SJCRH30 (cell line): ENCODE measurements around the gene RRP36. TPM values are rescaled to one million over a fixed set of nuclear protein-coding genes. Genes with fewer than 3 reads are reported as not detected.

Source experiments
- DNase-seq, 2 experiments: peaks; one replicate each; pipeline ENCODE4 v3.0.0-alpha.2; 2015 to 2020
- H3K27ac ChIP-seq: fragments of 250-450 bp; sonication (Bioruptor Pico); 2 replicates; pipeline ENCODE4 v1.5.1; 2020; ENCODE audit warnings: mild to moderate bottlenecking, moderate library complexity
- H3K27me3 ChIP-seq: fragments of 250-450 bp; sonication (Bioruptor Pico); 2 replicates; pipeline ENCODE4 v1.5.1; 2020; ENCODE audit warnings: mild to moderate bottlenecking, moderate library complexity
- H3K36me3 ChIP-seq: fragments of 250-450 bp; sonication (Bioruptor Pico); 2 replicates; pipeline ENCODE4 v1.5.1; 2020; ENCODE audit warnings: mild to moderate bottlenecking, moderate library complexity
- H3K4me1 ChIP-seq: fragments of 250-450 bp; sonication (Bioruptor Pico); 2 replicates; pipeline ENCODE4 v1.5.1; 2020; ENCODE audit warnings: mild to moderate bottlenecking, moderate library complexity
- H3K4me3 ChIP-seq: fragments of 250-450 bp; sonication (Bioruptor Pico); 2 replicates; pipeline ENCODE4 v1.5.1; 2020; ENCODE audit warnings: mild to moderate bottlenecking, moderate library complexity
- H3K9me3 ChIP-seq: fragments of 250-450 bp; sonication (Bioruptor Pico); replicated peaks from 2 replicates; pipeline ENCODE4 v1.5.1; 2020; ENCODE audit warnings: mild to moderate bottlenecking, moderate library complexity
- total RNA-seq: library from RNA; depleted of rRNA; stranded (reverse); fragments of >200 nt; shearing (Covaris generic); gene quantifications from 2 replicates; pipeline ENCODE4 v1.2.3, GENCODE V29; 2014

The RRP36 gene
- total RNA-seq, 1 experiment from 2014 or later, result 95.4 TPM

DNA sequence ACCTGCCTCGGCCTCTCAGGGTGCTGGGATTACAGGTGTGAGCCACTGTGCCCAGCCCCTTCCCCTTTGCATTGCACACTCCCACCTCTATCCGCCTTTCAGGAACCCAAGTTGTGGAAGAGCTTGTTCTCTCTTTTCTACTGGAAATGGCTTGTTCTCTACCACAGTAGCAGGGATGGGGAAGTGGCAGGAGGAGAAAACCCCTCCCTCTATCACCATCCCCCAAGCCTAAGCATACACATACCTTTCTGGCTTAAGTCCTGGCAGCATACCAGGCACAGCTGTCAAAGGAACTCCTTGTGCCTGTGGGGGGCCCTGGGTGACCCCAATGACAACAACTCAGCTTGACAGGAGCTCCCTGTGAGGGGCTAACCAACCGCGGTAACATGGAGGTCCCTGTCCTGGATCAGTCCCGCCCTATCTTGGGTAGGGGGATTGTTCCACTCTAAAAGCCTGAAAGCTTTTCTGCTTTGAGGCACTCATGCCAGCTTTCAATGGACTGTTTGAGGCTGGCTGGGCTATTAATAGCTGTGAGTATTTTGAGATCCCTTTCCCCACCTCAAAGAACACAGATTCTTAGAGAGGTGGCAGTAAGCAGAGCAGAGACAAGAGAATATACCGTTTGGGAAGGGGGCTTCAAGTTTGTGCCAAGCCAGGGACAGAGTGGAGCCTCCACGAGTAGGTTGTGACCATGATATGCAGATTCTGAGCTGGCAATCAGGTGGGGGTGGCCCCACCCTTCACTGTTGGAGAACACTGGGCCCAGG is 5.1 kb upstream of the RRP36 start:
- H3K36me3 ChIP-seq, result peaks cover 5% of the 10 kb centered on the region
- no peaks in the 10 kb centered on the region for H3K9me3 ChIP-seq
- H3K4me1 ChIP-seq, result peaks cover 9% of the 10 kb centered on the region; the same call in 1 of the 2 replicates
- no peak for DNase-seq
- H3K27me3 ChIP-seq, result no peaks in the 10 kb centered on the region
- H3K27ac ChIP-seq, result no peak overlapping the region
- no peak overlapping the region for H3K4me3 ChIP-seq

DNA sequence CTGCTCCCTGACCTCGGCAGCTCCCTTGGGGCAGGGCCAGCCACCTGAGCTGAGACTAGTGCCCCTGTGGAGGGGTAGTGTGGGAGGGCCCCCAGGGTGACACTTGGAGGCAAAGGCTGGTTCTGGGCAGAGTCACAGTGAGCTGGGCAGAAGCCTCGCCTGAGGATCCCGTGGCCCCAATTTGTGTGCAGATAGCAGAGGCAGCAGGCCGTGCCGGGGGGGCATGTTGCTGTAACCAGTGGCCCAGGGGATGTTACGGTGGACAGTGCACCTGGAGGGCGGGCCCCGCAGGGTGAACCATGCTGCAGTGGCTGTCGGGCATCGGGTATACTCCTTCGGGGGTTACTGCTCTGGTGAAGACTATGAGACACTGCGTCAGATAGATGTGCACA is 4.5 kb upstream of the RRP36 start:
- no peak for DNase-seq
- Histone ChIP-seq H3K4me3 (no peak overlapping the region), H3K4me1 (peaks cover 9% of the 10 kb centered on the region; the same call in 1 of the 2 replicates), H3K36me3 (peaks cover 2% of the 10 kb centered on the region), H3K27ac (no peak overlapping the region), H3K9me3 (no peaks in the 10 kb centered on the region), H3K27me3 (no peaks in the 10 kb centered on the region)

DNA sequence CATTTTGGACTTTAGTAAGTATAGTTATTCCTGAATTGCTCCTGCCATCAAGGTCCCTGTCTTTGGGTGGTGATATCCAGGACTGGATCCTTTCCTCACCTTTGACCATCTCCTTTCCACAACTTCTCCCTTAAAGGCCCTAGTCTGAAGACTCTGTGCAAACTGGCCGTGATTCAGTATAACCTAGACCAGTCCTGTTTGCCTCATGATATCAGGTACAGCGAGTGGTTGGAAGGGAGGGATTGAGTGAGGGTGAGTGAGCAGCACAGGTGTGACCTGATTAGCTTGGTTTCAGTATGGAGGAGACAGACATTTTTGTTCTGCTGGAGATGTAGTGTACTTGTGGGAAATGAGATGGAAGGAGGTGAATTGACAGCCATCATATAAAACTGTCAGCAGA is 2.3 kb upstream of the RRP36 start:
- peak in 1 of 2 experiments; percentile 49 for DNase-seq
- no peaks in the 10 kb centered on the region for H3K27me3 ChIP-seq
- peaks cover 5% of the 10 kb centered on the region for H3K36me3 ChIP-seq
- peaks cover 7% of the 10 kb centered on the region; the same call in 1 of the 2 replicates for H3K4me1 ChIP-seq
- no peak overlapping the region for H3K27ac ChIP-seq
- no peaks in the 10 kb centered on the region for H3K9me3 ChIP-seq
- no peak overlapping the region for H3K4me3 ChIP-seq

DNA sequence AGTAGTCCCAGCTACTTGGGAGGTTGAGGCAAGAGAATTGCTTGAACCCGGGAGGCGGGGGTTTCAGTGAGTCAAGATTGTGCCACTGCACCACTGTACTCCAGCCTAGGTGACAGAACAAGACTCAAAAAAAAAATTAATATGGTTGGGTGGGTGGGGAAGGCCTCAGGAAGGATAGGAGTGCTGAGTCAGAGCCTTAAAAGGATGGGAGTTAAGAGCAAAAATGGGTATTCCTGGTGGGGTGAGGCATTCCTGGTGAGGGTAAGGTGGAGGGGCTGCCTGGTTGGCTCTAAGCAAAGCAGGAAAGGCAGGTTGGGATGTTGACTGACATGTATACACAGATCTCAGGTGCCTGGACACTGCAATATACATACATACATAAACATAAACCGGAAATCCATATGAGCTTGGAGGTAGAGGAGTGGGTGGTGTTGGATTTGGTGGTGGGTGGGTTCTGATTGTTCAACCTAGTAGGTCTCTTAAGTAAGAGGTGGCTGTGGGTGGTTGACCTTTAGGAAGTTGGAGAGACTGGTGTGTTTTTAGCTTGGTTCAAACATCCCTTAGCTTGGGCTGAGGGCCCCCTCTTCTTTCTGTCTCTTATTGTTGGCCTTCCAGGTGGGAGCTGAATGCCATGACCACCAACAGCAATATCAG is 1.2 kb upstream of the RRP36 start:
- Histone ChIP-seq H3K4me1 (0 out of 2 replicates have a peak, but pooled peaks cover 4% of the 10 kb centered on the region), H3K4me3 (no peak overlapping the region), H3K27ac (no peak overlapping the region), H3K9me3 (no peaks in the 10 kb centered on the region), H3K36me3 (peaks cover 15% of the 10 kb centered on the region), H3K27me3 (no peaks in the 10 kb centered on the region)
- no peak for DNase-seq

DNA sequence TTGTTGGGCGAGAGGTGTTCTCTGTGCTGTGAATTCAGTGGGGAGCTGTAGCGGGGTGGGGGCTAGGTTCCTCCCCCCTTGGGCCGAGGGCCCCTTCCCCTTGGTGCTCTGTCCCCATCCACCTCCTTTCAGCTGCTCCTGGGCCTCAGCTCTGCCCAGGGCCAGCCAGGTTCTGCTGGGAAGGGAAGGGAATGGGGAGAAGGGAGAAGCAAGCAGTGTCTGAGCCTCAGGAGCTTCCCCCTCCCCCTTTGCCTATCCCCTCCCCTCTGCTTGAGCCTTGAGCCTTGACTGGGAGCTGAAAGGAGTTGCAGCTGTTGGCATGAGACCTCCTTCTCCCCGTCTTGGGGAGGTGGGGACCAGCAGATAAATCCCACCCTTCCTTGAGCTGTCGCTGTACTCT is 576 bp upstream of the RRP36 start:
- peak overlapping the region; percentile 79 for H3K27ac ChIP-seq
- DNase-seq, result peak; percentile 56 to 64
- H3K9me3 ChIP-seq, result no peaks in the 10 kb centered on the region
- H3K4me3 ChIP-seq, result peak overlapping the region; percentile 92
- H3K4me1 ChIP-seq, result 0 out of 2 replicates have a peak, but pooled peaks cover 4% of the 10 kb centered on the region
- no peaks in the 10 kb centered on the region for H3K27me3 ChIP-seq
- peaks cover 19% of the 10 kb centered on the region for H3K36me3 ChIP-seq

DNA sequence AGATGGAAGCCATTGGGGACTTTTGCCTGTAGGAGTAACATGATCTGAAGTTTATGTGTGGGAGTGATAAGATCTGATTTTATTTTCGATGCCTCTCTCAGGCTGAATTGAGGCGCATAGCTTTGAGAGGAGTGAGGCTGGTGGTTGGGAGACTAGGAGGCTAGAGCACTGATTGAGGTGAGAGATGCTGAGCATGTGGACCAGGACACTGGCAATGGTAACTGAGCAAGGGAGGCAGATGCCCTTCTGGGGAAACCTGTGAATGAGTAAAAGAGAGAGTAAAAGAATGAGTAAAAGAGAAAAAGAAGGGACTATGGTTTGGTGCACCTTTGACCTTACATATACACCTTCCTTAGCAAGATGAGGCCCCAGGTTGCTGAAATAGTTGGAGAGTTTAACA is 3.0 kb downstream of the RRP36 start:
- no peak overlapping the region for H3K27ac ChIP-seq
- H3K27me3 ChIP-seq, result no peaks in the 10 kb centered on the region
- no peak for DNase-seq
- H3K36me3 ChIP-seq, result peaks cover 51% of the 10 kb centered on the region
- H3K9me3 ChIP-seq, result no peaks in the 10 kb centered on the region
- H3K4me3 ChIP-seq, result no peak overlapping the region
- 0 out of 2 replicates have a peak, but pooled peaks cover 2% of the 10 kb centered on the region for H3K4me1 ChIP-seq

DNA sequence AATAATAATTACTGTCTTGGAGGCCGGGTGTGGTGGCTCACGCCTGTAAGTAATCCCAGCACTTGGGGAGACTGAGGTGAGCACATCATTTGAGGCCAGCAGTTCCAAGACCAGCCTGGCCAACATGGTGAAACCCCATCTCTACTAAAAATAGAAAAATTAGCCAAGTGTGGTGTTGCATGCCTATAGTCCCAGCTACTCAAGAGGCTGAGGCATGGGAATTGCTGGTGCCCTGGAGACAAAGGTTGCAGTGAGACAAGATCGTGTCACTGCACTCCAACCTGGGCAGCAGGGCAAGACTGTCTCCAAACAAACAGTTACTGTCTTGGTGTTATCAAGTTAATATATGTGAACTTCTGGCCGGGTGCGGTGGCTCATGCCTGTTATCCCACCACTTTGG is 4.9 kb downstream of the RRP36 start:
- H3K4me1 ChIP-seq, result no peaks in the 10 kb centered on the region
- no peaks in the 10 kb centered on the region for H3K27me3 ChIP-seq
- peaks cover 68% of the 10 kb centered on the region for H3K36me3 ChIP-seq
- H3K9me3 ChIP-seq, result no peaks in the 10 kb centered on the region
- no peak overlapping the region for H3K4me3 ChIP-seq
- no peak for DNase-seq
- H3K27ac ChIP-seq, result no peak overlapping the region

DNA sequence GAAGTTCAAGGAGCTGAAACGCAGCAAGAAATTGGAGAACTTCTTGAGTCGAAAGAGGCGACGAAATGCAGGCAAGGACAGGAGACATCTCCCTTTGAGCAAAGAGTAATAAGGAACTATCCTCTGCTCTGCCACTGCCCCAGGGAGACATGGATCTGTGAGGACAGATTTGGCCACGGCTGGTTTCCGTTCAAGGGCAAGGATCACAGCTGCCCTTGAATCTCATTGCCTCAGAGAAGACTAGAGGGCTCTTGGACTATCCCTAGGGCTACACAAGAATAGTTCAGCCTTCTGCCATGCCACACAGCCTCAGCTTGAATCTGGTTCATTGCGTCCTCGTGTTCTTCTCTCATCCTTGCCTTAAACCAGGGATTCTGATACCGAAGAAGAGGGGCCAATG is 7.7 kb downstream of the RRP36 start:
- Histone ChIP-seq H3K27me3 (no peaks in the 10 kb centered on the region), H3K27ac (no peak overlapping the region), H3K9me3 (no peaks in the 10 kb centered on the region), H3K36me3 (peaks cover 73% of the 10 kb centered on the region), H3K4me3 (no peak overlapping the region), H3K4me1 (no peaks in the 10 kb centered on the region)
- DNase-seq, result no peak

DNA sequence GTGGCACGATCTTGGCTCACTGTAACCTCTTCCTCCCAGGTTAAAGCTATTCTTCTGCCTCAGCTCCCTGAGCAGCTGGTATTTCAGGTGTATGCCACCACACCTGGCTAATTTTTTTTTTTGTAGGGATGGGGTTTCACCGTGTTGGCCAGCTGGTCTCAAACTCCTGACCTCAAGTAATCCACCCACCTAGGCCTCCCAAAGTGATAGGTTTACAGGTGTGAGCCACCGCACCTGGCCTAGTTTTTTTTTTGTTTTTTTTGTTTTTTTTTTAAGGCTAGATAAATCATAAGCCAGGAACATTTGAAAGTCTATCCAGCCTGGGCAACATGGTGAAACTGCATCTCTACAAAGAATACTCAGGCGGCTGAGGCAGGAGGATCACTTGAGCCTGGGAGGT is 10.9 kb downstream of the RRP36 start:
- Histone ChIP-seq H3K27me3 (no peaks in the 10 kb centered on the region), H3K4me3 (no peak overlapping the region), H3K36me3 (peaks cover 57% of the 10 kb centered on the region), H3K9me3 (no peaks in the 10 kb centered on the region), H3K4me1 (no peaks in the 10 kb centered on the region), H3K27ac (no peak overlapping the region)
- no peak for DNase-seq

DNA sequence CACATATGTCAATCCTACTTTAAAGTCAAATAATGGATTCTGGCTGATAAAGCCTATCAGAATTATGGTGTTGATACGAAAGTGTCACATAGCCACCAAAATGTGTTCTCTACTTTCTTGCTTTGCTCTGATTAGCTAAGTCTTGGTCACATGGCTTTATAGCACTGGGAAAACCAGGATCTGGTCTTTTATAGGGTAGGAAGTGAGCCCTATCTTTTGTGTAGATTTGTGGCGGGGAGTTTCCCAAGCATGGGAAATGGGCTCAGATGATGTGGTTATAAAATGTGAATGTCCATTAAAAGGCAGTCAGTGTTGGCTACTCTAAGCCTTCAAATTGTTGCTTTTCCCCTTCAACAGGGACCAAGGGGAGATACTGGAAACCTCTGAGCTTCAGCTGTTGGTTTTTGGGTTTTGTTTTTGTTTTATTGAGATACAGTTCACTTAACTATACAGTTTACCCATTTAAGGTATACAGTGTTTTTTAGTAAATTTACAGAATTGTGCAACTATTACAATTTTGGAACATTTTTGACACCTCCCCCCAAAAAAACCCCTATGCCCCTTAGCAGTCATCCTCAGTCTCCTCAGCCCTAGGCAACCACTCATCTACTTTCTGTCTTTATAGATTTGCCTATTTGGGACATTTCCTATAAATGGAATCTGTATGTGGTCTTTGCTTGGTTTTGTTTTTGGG is 12.2 kb downstream of the RRP36 start:
- Histone ChIP-seq H3K27ac (no peak overlapping the region), H3K27me3 (no peaks in the 10 kb centered on the region), H3K4me1 (no peaks in the 10 kb centered on the region), H3K9me3 (no peaks in the 10 kb centered on the region), H3K36me3 (peaks cover 51% of the 10 kb centered on the region), H3K4me3 (no peak overlapping the region)
- DNase-seq, result no peak

DNA sequence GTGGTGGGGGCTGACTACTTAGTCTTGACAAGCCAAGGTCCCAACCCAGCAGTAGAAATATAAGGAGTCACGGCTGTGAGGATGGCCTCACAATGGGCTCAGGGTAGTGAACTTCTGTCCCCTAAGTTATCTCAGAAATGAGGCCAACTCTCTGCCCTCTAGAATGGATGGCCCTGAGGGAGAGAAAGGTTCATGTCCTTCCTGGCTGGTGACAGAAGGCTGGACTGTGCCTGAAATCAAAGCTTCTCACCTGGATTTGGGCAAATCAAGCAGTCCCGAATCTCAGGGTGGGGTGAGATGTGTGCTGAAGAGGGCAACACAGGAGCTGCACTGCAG is 12.7 kb downstream of the RRP36 start:
- Histone ChIP-seq H3K9me3 (no peaks in the 10 kb centered on the region), H3K27me3 (no peaks in the 10 kb centered on the region), H3K36me3 (peaks cover 46% of the 10 kb centered on the region), H3K4me1 (no peaks in the 10 kb centered on the region), H3K27ac (no peak overlapping the region), H3K4me3 (no peak overlapping the region)
- no peak for DNase-seq

DNA sequence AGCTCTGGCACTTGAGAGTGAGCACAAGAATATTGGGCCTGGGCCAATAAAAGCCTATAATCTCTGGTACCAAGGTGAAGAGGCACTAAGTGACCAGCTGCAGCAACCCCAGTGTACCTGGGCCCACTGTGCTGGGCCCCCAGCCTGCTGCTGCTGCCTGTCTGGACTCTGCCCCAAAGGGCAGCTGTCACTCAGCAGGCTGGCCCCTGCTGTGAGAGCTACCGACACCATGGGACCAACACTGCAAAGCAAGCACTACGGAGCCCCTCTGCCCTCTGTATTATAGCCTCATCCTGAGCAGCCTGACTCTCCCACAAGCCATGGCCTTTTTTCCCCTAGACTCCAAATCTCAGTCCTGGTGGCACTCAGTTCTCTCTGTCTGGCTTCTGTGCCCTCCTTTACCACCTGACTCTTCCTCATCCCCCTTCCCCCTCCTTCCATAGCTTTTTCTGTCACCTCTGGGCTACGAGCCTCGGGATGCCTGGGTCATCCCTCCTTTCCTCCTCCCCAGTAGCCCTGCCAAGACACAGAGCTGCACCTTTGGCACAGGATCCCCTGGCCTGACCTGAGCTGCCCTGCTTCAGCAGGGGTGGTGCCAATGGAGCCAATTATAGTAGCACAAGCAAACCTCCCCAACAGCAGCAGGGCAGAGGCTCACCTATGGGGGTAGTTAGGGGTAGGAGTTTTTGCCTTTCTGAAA is 14.2 kb downstream of the RRP36 start:
- H3K4me3 ChIP-seq, result no peak overlapping the region
- no peak for DNase-seq
- no peaks in the 10 kb centered on the region for H3K4me1 ChIP-seq
- H3K27ac ChIP-seq, result no peak overlapping the region
- H3K9me3 ChIP-seq, result no peaks in the 10 kb centered on the region
- no peaks in the 10 kb centered on the region for H3K27me3 ChIP-seq
- peaks cover 31% of the 10 kb centered on the region for H3K36me3 ChIP-seq

DNA sequence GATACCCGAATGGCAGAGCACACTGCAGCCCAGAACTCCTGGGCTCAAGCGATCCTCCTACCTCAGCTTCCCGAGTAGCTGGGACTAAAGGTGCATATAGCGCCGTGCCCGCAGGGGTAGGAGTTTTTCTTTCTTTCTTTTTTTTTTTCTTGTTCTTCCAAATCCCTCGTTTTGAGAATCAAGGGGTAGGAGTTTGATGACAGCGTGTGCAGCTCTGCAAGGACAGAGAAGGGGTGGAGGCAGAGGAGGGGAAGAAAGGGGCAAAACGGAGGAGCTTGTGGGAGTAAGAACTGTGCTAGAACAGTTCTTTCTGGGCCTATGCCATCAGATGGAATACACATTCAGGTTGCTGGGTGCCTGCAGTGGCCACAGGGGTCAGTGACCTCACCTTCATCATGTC is 15.3 kb downstream of the RRP36 start:
- Histone ChIP-seq H3K27ac (no peak overlapping the region), H3K4me1 (no peaks in the 10 kb centered on the region), H3K9me3 (no peaks in the 10 kb centered on the region), H3K36me3 (peaks cover 26% of the 10 kb centered on the region), H3K4me3 (no peak overlapping the region), H3K27me3 (no peaks in the 10 kb centered on the region)
- no peak for DNase-seq

DNA sequence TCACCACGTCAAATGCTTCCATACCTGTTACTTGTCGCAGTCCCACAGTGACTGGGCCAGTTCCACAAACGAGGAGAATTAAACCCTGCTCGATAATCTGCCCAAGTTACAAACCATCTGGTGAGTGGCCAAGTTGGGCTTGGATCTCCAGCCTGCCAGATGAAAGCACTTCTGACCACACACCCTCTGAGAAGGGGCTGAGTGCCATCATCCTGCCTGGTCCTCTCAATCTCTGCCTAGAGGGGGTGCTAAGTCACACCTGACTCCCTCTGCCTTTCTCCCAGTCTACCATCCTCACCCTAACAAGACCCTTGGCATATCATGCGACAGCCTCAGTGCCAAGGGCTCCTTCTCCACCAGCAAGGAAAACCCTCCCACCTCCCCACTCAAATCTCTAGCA is 15.8 kb downstream of the RRP36 start:
- DNase-seq, result no peak
- H3K4me1 ChIP-seq, result no peaks in the 10 kb centered on the region
- no peak overlapping the region for H3K27ac ChIP-seq
- H3K36me3 ChIP-seq, result peaks cover 26% of the 10 kb centered on the region
- no peaks in the 10 kb centered on the region for H3K9me3 ChIP-seq
- H3K4me3 ChIP-seq, result no peak overlapping the region
- H3K27me3 ChIP-seq, result no peaks in the 10 kb centered on the region

DNA sequence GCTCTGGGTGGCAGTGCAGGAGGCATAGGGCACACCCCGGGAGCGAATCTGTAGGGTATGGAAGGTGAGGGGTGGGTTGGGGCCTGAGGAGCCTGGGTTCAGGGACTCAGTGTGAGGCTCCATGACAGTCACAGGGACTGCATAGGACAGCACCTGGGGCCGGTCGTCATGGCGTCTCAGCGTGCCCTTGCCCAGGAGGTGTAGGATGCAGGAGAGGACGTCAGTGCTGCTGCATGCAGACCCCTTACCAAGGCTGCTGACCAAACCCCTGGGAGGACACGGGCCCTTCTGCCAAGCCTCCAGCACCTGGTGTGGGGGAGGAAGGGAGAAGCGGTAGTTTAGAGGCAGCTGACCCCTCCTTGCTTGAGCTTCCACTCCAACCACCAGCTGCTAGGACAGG is 16.3 kb downstream of the RRP36 start:
- no peaks in the 10 kb centered on the region for H3K27me3 ChIP-seq
- no peak overlapping the region for H3K4me3 ChIP-seq
- no peak overlapping the region for H3K27ac ChIP-seq
- peaks cover 30% of the 10 kb centered on the region for H3K36me3 ChIP-seq
- no peaks in the 10 kb centered on the region for H3K9me3 ChIP-seq
- DNase-seq, result no peak
- H3K4me1 ChIP-seq, result no peaks in the 10 kb centered on the region
